ENCODE data around the gene ARMCX4.
"Not testable (repeated sequence)": the region's sequence is repeated elsewhere in the genome, so short reads cannot be mapped to it uniquely, and the experiment has no call there.

ARMCX4 gene

GRCh38 chrX:101491943-101492342, 6.7 kb downstream of the ARMCX4 start:
- Histone ChIP-seq H3K27me3 (ENCODE audit: control insufficient read depth, insufficient read depth, low read length) (no peaks in the 10 kb centered on the region), H3K36me3 (ENCODE audit: control insufficient read depth, insufficient read depth, low read length) (no peaks in the 10 kb centered on the region), H3K9ac (ENCODE audit: low read length) (no peak overlapping the region), H3K9me3 (ENCODE audit: control insufficient read depth, low read length) (no peaks in the 10 kb centered on the region), H3K4me1 (ENCODE audit: control insufficient read depth, insufficient read depth, low read length) (no peaks in the 10 kb centered on the region), H3K4me3 (ENCODE audit: low read length) (no peak overlapping the region)

- Histone ChIP-seq H3K36me3 (ENCODE audit: control insufficient read depth, insufficient read depth, low read length) (no peaks in the 10 kb centered on the region), H3K9me3 (ENCODE audit: control insufficient read depth, low read length) (no peaks in the 10 kb centered on the region), H3K4me3 (ENCODE audit: low read length) (no peak overlapping the region)
These were observed 8.0 kb downstream of the ARMCX4 start for GRCh38 chrX:101493225-101493624.

GRCh38 chrX:101502929-101503328, 17.7 kb downstream of the ARMCX4 start:
- H3K36me3 ChIP-seq (ENCODE audit: control insufficient read depth, insufficient read depth, low read length); H3K9ac ChIP-seq (ENCODE audit: low read length); H3K4me1 ChIP-seq (ENCODE audit: control insufficient read depth, insufficient read depth, low read length); H3K9me3 ChIP-seq (ENCODE audit: control insufficient read depth, low read length); H3K27me3 ChIP-seq (ENCODE audit: control insufficient read depth, insufficient read depth, low read length); H3K4me3 ChIP-seq (ENCODE audit: low read length): not testable (repeated sequence)

More at GRCh38 chrX:101493225-101493624, 8.0 kb downstream of the ARMCX4 start:
- Histone ChIP-seq H3K27me3 (ENCODE audit: control insufficient read depth, insufficient read depth, low read length) (no peaks in the 10 kb centered on the region), H3K4me1 (ENCODE audit: control insufficient read depth, insufficient read depth, low read length) (no peaks in the 10 kb centered on the region), H3K9ac (ENCODE audit: low read length) (no peak overlapping the region)

- no peaks in the 10 kb centered on the region for H3K4me1 ChIP-seq (ENCODE audit: control insufficient read depth, insufficient read depth, low read length)
- H3K36me3 ChIP-seq (ENCODE audit: control insufficient read depth, insufficient read depth, low read length): no peaks in the 10 kb centered on the region
- H3K9ac ChIP-seq (ENCODE audit: low read length): no peak overlapping the region
- H3K27me3 ChIP-seq (ENCODE audit: control insufficient read depth, insufficient read depth, low read length): no peaks in the 10 kb centered on the region
- H3K4me3 ChIP-seq (ENCODE audit: low read length): no peak overlapping the region
- no peaks in the 10 kb centered on the region for H3K9me3 ChIP-seq (ENCODE audit: control insufficient read depth, low read length)
These were observed 22.1 kb downstream of the ARMCX4 start for GRCh38 chrX:101507372-101507771.

- H3K36me3 ChIP-seq (ENCODE audit: control insufficient read depth, insufficient read depth, low read length): no peaks in the 10 kb centered on the region
- H3K4me3 ChIP-seq (ENCODE audit: low read length): no peak overlapping the region
- H3K27me3 ChIP-seq (ENCODE audit: control insufficient read depth, insufficient read depth, low read length): no peaks in the 10 kb centered on the region
- H3K4me1 ChIP-seq (ENCODE audit: control insufficient read depth, insufficient read depth, low read length): no peaks in the 10 kb centered on the region
- no peaks in the 10 kb centered on the region for H3K9me3 ChIP-seq (ENCODE audit: control insufficient read depth, low read length)
- H3K9ac ChIP-seq (ENCODE audit: low read length): no peak overlapping the region
These were observed 22.7 kb downstream of the ARMCX4 start for GRCh38 chrX:101507986-101508385.

- Histone ChIP-seq H3K9me3 (ENCODE audit: control insufficient read depth, low read length) (no peaks in the 10 kb centered on the region), H3K36me3 (ENCODE audit: control insufficient read depth, insufficient read depth, low read length) (no peaks in the 10 kb centered on the region), H3K9ac (ENCODE audit: low read length) (no peak overlapping the region), H3K4me3 (ENCODE audit: low read length) (no peak overlapping the region), H3K27me3 (ENCODE audit: control insufficient read depth, insufficient read depth, low read length) (no peaks in the 10 kb centered on the region), H3K4me1 (ENCODE audit: control insufficient read depth, insufficient read depth, low read length) (no peaks in the 10 kb centered on the region)
These were observed 45.7 kb downstream of the ARMCX4 start for GRCh38 chrX:101530944-101531343.
